ENCODE measurements around the gene ROCK1. TPM values are rescaled to one million over a fixed set of nuclear protein-coding genes. Genes with fewer than 3 reads are reported as not detected.

ROCK1 gene
- total RNA-seq, 1 donor from 2014 or later, result 39.7 TPM

DNA sequence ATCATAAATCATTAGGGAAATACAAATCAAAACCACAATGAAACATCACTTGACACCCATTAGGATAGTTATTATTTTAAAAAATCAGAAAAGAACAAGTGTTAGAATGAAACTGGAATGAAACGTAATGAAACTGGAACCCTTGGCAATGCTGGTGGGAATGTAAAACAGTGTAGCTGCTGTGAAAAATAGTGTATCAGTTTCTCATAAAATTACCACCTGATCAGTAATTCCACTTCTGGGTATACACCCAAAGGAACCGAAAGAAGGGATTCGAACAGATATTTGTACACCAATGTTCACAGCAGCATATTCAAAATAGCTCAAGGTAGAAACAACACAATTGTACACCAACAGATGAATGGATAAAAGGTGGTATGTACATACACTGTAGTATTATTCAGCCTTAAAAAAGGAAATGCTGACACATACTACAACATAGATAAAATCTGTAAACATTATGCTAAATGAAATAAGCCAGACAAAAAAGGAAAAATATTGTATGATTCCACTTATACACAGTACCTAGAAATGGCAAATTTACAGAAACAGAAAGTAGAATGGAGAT lies 27.0 kb downstream of the ROCK1 start:
- peaks cover 0 to 2% (median 0%) of the 10 kb centered on the region in 3 donors for H3K9me3 ChIP-seq (ENCODE audit: control insufficient read depth in 3 of 3, low read length in 3 of 3)
- H3K27ac ChIP-seq (ENCODE audit: low read depth, low read length), result no peak overlapping the region
- no peaks in the 10 kb centered on the region for H3K27me3 ChIP-seq (ENCODE audit: control insufficient read depth in 3 of 3, insufficient read depth in 3 of 3, low read length in 3 of 3)
- peaks cover 0 to 3% (median 0%) of the 10 kb centered on the region in 3 donors for H3K4me1 ChIP-seq (ENCODE audit: control insufficient read depth in 3 of 3, insufficient read depth in 3 of 3, low read length in 3 of 3)
- H3K9ac ChIP-seq (ENCODE audit: low read depth in 1 of 3, low read length in 3 of 3), result no peak overlapping the region
- no peaks in the 10 kb centered on the region for H3K36me3 ChIP-seq (ENCODE audit: control insufficient read depth in 3 of 3, insufficient read depth in 3 of 3, low read length in 3 of 3)
- H3K4me3 ChIP-seq (ENCODE audit: low read length in 3 of 3), result no peak overlapping the region

DNA sequence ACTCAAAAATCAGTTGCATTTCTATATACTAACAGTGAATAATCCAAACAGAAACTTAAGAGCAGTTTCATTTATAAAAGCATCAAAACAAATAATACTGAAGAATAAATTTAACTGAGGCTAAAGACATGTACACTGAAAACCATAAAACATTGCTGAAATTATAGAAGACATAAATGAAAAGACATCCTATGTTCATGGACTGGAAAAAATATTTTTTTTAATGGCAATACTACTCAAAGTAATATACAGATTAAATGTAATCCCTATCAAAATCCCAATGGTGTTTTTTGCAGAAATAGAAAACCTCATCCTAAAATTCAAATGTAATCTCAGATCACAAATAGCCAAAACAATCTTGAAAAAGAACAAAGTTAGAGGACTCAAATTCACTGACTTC lies 28.6 kb downstream of the ROCK1 start:
- Histone ChIP-seq H3K36me3 (ENCODE audit: control insufficient read depth in 3 of 3, insufficient read depth in 3 of 3, low read length in 3 of 3) (no peaks in the 10 kb centered on the region), H3K4me1 (ENCODE audit: control insufficient read depth in 3 of 3, insufficient read depth in 3 of 3, low read length in 3 of 3) (peaks cover 8 to 12% (median 10%) of the 10 kb centered on the region in 3 donors), H3K9ac (ENCODE audit: low read depth in 1 of 3, low read length in 3 of 3) (no peak overlapping the region), H3K27ac (ENCODE audit: low read depth, low read length) (no peak overlapping the region), H3K4me3 (ENCODE audit: low read length in 3 of 3) (no peak overlapping the region), H3K9me3 (ENCODE audit: control insufficient read depth in 3 of 3, low read length in 3 of 3) (peaks cover 0 to 2% (median 0%) of the 10 kb centered on the region in 3 donors), H3K27me3 (ENCODE audit: control insufficient read depth in 3 of 3, insufficient read depth in 3 of 3, low read length in 3 of 3) (no peaks in the 10 kb centered on the region)

GRCh38 chr18:21081426-21081825 lies 30.2 kb downstream of the ROCK1 start:
- no peak overlapping the region for H3K27ac ChIP-seq (ENCODE audit: low read depth, low read length)
- peaks cover 0 to 2% (median 0%) of the 10 kb centered on the region in 3 donors for H3K9me3 ChIP-seq (ENCODE audit: control insufficient read depth in 3 of 3, low read length in 3 of 3)
- peaks cover 13 to 17% (median 16%) of the 10 kb centered on the region in 3 donors for H3K4me1 ChIP-seq (ENCODE audit: control insufficient read depth in 3 of 3, insufficient read depth in 3 of 3, low read length in 3 of 3)
- H3K27me3 ChIP-seq (ENCODE audit: control insufficient read depth in 3 of 3, insufficient read depth in 3 of 3, low read length in 3 of 3), result no peaks in the 10 kb centered on the region
- H3K4me3 ChIP-seq (ENCODE audit: low read length in 3 of 3), result no peak overlapping the region
- no peaks in the 10 kb centered on the region for H3K36me3 ChIP-seq (ENCODE audit: control insufficient read depth in 3 of 3, insufficient read depth in 3 of 3, low read length in 3 of 3)
- H3K9ac ChIP-seq (ENCODE audit: low read depth in 1 of 3, low read length in 3 of 3), result no peak overlapping the region

GRCh38 chr18:21080576-21080975 lies 31.0 kb downstream of the ROCK1 start:
- H3K27ac ChIP-seq (ENCODE audit: low read depth, low read length), result no peak overlapping the region
- no peak overlapping the region for H3K4me3 ChIP-seq (ENCODE audit: low read length in 3 of 3)
- H3K9me3 ChIP-seq (ENCODE audit: control insufficient read depth in 3 of 3, low read length in 3 of 3), result peaks cover 0 to 2% (median 0%) of the 10 kb centered on the region in 3 donors
- H3K9ac ChIP-seq (ENCODE audit: low read depth in 1 of 3, low read length in 3 of 3), result no peak overlapping the region
- no peaks in the 10 kb centered on the region for H3K36me3 ChIP-seq (ENCODE audit: control insufficient read depth in 3 of 3, insufficient read depth in 3 of 3, low read length in 3 of 3)
- H3K4me1 ChIP-seq (ENCODE audit: control insufficient read depth in 3 of 3, insufficient read depth in 3 of 3, low read length in 3 of 3), result peaks cover 13 to 17% (median 16%) of the 10 kb centered on the region in 3 donors
- no peaks in the 10 kb centered on the region for H3K27me3 ChIP-seq (ENCODE audit: control insufficient read depth in 3 of 3, insufficient read depth in 3 of 3, low read length in 3 of 3)

- Histone ChIP-seq H3K27ac (ENCODE audit: low read depth, low read length) (no peak overlapping the region), H3K4me1 (ENCODE audit: control insufficient read depth in 3 of 3, insufficient read depth in 3 of 3, low read length in 3 of 3) (peaks cover 26 to 35% (median 28%) of the 10 kb centered on the region in 3 donors), H3K4me3 (ENCODE audit: low read length in 3 of 3) (no peak overlapping the region), H3K9me3 (ENCODE audit: control insufficient read depth in 3 of 3, low read length in 3 of 3) (no peaks in the 10 kb centered on the region), H3K9ac (ENCODE audit: low read depth in 1 of 3, low read length in 3 of 3) (no peak overlapping the region), H3K36me3 (ENCODE audit: control insufficient read depth in 3 of 3, insufficient read depth in 3 of 3, low read length in 3 of 3) (no peaks in the 10 kb centered on the region), H3K27me3 (ENCODE audit: control insufficient read depth in 3 of 3, insufficient read depth in 3 of 3, low read length in 3 of 3) (no peaks in the 10 kb centered on the region)
Measured at GRCh38 chr18:21074336-21075323, 37.0 kb downstream of the ROCK1 start.

GRCh38 chr18:21073180-21073579 lies 38.4 kb downstream of the ROCK1 start:
- H3K4me1 ChIP-seq (ENCODE audit: control insufficient read depth in 3 of 3, insufficient read depth in 3 of 3, low read length in 3 of 3), result peaks cover 16 to 24% (median 23%) of the 10 kb centered on the region in 3 donors
- no peak overlapping the region for H3K9ac ChIP-seq (ENCODE audit: low read depth in 1 of 3, low read length in 3 of 3)
- peaks cover 0 to 2% (median 0%) of the 10 kb centered on the region in 3 donors for H3K36me3 ChIP-seq (ENCODE audit: control insufficient read depth in 3 of 3, insufficient read depth in 3 of 3, low read length in 3 of 3)
- no peaks in the 10 kb centered on the region for H3K9me3 ChIP-seq (ENCODE audit: control insufficient read depth in 3 of 3, low read length in 3 of 3)
- H3K27ac ChIP-seq (ENCODE audit: low read depth, low read length), result no peak overlapping the region
- H3K27me3 ChIP-seq (ENCODE audit: control insufficient read depth in 3 of 3, insufficient read depth in 3 of 3, low read length in 3 of 3), result no peaks in the 10 kb centered on the region
- H3K4me3 ChIP-seq (ENCODE audit: low read length in 3 of 3), result no peak overlapping the region

GRCh38 chr18:21071071-21071470 lies 40.5 kb downstream of the ROCK1 start:
- H3K9ac ChIP-seq (ENCODE audit: low read depth in 1 of 3, low read length in 3 of 3), result no peak overlapping the region
- peaks cover 13 to 18% (median 14%) of the 10 kb centered on the region in 3 donors for H3K4me1 ChIP-seq (ENCODE audit: control insufficient read depth in 3 of 3, insufficient read depth in 3 of 3, low read length in 3 of 3)
- H3K36me3 ChIP-seq (ENCODE audit: control insufficient read depth in 3 of 3, insufficient read depth in 3 of 3, low read length in 3 of 3), result peaks cover 0 to 2% (median 0%) of the 10 kb centered on the region in 3 donors
- no peak overlapping the region for H3K4me3 ChIP-seq (ENCODE audit: low read length in 3 of 3)
- H3K9me3 ChIP-seq (ENCODE audit: control insufficient read depth in 3 of 3, low read length in 3 of 3), result no peaks in the 10 kb centered on the region
- H3K27ac ChIP-seq (ENCODE audit: low read depth, low read length), result no peak overlapping the region
- no peaks in the 10 kb centered on the region for H3K27me3 ChIP-seq (ENCODE audit: control insufficient read depth in 3 of 3, insufficient read depth in 3 of 3, low read length in 3 of 3)

DNA sequence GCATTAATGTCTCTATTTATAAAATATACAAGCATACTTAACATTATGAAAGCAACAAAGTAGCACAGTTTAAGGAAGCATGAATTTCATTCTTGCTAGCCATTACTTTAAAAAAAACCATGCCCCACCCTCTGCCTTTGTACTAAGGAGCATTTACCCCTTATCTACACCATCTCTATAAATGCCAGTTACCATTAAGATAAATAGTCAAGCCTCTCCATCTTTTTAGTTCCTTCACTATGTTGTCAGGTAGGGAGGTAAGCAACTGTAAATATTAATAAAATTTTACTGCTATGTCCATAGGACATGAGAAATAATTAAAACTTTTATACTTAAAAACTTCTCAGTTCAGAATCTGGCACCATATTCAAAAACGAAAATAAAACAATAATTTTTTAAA lies 42.1 kb downstream of the ROCK1 start:
- no peaks in the 10 kb centered on the region for H3K9me3 ChIP-seq (ENCODE audit: control insufficient read depth in 3 of 3, low read length in 3 of 3)
- H3K36me3 ChIP-seq (ENCODE audit: control insufficient read depth in 3 of 3, insufficient read depth in 3 of 3, low read length in 3 of 3), result peaks cover 0 to 2% (median 0%) of the 10 kb centered on the region in 3 donors
- H3K27ac ChIP-seq (ENCODE audit: low read depth, low read length), result no peak overlapping the region
- no peaks in the 10 kb centered on the region for H3K27me3 ChIP-seq (ENCODE audit: control insufficient read depth in 3 of 3, insufficient read depth in 3 of 3, low read length in 3 of 3)
- H3K4me1 ChIP-seq (ENCODE audit: control insufficient read depth in 3 of 3, insufficient read depth in 3 of 3, low read length in 3 of 3), result peaks cover 4 to 7% (median 6%) of the 10 kb centered on the region in 3 donors
- no peak overlapping the region for H3K9ac ChIP-seq (ENCODE audit: low read depth in 1 of 3, low read length in 3 of 3)
- no peak overlapping the region for H3K4me3 ChIP-seq (ENCODE audit: low read length in 3 of 3)

GRCh38 chr18:21064347-21064746 lies 47.3 kb downstream of the ROCK1 start:
- Histone ChIP-seq H3K4me3 (ENCODE audit: low read length in 3 of 3) (no peak overlapping the region), H3K36me3 (ENCODE audit: control insufficient read depth in 3 of 3, insufficient read depth in 3 of 3, low read length in 3 of 3) (peaks cover 0 to under 1% (median 0%) of the 10 kb centered on the region in 3 donors), H3K27me3 (ENCODE audit: control insufficient read depth in 3 of 3, insufficient read depth in 3 of 3, low read length in 3 of 3) (no peaks in the 10 kb centered on the region), H3K4me1 (ENCODE audit: control insufficient read depth in 3 of 3, insufficient read depth in 3 of 3, low read length in 3 of 3) (no peaks in the 10 kb centered on the region), H3K9me3 (ENCODE audit: control insufficient read depth in 3 of 3, low read length in 3 of 3) (no peaks in the 10 kb centered on the region), H3K27ac (ENCODE audit: low read depth, low read length) (no peak overlapping the region), H3K9ac (ENCODE audit: low read depth in 1 of 3, low read length in 3 of 3) (no peak overlapping the region)

GRCh38 chr18:21063011-21063410 lies 48.6 kb downstream of the ROCK1 start:
- Histone ChIP-seq H3K27ac (ENCODE audit: low read depth, low read length) (no peak overlapping the region), H3K4me3 (ENCODE audit: low read length in 3 of 3) (no peak overlapping the region), H3K9ac (ENCODE audit: low read depth in 1 of 3, low read length in 3 of 3) (no peak overlapping the region), H3K4me1 (ENCODE audit: control insufficient read depth in 3 of 3, insufficient read depth in 3 of 3, low read length in 3 of 3) (no peaks in the 10 kb centered on the region), H3K9me3 (ENCODE audit: control insufficient read depth in 3 of 3, low read length in 3 of 3) (no peaks in the 10 kb centered on the region), H3K27me3 (ENCODE audit: control insufficient read depth in 3 of 3, insufficient read depth in 3 of 3, low read length in 3 of 3) (no peaks in the 10 kb centered on the region), H3K36me3 (ENCODE audit: control insufficient read depth in 3 of 3, insufficient read depth in 3 of 3, low read length in 3 of 3) (no peaks in the 10 kb centered on the region)

Data from skeletal muscle tissue (tissue), 4 donors.